Right kidney (tissue), 1 donor: Measurements from ENCODE around the gene BCAT1.
A peak's percentile ranks its signal among the peaks of the same experiment; 100 is the strongest.
"Not testable (repeated sequence)": the region's sequence is repeated elsewhere in the genome, so short reads cannot be mapped to it uniquely, and the experiment has no call there.

Source experiments
- DNase-seq: peaks from one replicate; pipeline ENCODE4 v3.0.0-alpha.2; 2016

Gene BCAT1

DNA sequence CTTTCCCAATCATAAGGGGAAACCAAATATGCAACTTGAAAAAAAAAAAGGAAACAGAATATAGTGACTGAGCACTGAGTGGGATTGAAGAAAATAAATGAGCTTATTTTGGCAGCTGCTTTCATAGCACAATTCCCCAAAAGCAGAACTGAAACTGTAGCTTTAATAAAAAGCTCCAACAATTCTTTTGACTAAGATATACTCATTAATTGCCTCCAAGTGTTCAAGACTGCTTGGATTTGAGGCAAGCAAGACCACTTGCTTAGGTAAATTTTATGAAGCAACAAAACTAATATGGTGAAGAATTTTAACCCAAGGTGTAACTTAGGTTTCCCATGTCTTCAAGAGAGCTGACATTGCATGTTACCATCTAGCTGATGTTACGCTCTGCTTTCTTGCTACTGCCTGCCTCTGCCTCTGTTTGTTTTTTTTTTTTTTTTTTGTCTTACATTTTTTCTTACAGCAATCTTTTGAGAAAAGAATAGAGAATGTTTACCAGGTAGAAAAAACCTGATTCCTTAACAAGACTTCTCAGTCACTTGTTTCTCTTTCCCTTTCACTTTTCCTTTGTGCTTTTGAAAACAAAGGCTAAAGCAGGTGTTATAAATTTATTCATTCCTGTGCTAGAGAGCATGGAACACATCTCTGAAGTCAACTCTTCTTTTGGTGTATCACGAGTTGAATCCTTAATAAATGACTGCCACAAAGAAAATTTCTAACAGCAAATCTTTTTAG, 134.4 kb downstream of the BCAT1 start:
- peak; percentile 8 for DNase-seq

DNA sequence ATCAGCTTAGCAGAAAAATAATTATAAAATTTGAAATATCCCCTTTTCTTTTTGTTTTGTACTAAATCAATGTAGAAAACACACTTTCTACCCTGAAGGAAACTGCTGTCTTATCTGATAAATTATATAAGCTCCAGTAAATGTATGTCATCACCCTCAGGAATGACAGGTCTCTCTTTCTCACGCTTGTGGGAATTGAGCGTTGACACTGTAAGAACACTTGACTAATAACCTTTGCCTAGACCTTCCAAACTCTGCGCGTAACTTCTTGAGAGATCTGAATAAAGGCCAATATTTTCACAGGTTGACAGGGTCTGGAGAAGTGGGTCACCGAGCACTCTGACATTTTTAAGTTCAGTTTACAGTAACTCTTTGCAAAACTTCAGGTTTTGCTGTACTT, 138.5 kb downstream of the BCAT1 start:
- DNase-seq: no peak

DNA sequence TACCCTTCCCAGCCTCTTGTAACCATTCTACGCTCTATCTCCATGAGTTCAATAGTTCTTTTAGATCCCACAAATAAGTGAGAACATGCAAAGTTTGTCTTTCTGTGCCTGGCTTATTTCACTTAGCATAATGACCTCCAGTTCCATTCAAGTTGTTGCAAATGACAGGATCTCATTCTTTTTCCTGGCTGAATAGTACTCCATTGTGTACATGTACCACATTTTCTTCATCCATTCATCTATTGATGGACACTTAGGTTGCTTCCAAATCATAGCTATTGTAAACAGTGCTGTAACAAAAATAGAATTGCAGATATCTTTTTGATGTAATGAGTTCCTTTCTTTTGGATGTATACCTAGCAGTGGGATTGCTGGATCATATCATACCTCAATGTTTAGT, 139.6 kb downstream of the BCAT1 start:
- DNase-seq: not testable (repeated sequence)

DNA sequence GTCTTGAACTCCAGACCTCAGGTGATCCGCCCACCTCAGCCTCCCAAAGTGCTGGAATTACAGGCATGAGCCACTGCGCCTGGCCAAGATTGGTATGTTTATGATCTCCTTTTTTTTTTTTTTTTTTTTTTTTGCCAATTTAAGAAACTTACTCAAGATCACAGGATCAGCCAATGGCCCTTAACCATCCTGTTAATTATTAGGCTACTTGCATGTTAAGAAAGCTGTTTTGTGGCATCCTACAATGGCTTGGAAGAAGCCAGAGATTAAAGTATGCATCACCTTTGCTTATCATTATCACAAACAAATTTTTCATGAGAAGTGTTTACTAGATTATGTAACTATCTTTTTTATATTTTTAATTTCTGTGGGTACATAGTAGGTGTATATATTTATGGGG, 140.2 kb downstream of the BCAT1 start:
- DNase-seq: no peak

DNA sequence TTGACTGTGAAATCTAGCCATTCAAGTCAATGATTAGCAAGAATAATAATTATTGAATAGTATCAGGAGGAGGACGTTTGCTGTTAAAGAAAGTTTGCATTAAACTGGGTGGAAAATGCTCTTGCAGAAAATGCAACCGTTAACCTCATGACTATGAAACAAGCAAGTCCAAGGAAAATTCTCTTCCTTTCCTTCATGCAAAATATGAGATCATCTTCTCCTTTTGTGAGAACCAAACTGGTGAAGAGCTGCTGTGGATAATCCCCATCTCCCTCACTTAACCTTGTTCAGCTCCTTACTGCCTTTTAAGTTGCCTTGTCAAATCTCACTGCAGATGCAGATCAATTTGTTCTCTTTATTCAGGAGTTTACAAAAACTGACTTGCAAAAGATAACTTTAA, 142.5 kb downstream of the BCAT1 start:
- no peak for DNase-seq

DNA sequence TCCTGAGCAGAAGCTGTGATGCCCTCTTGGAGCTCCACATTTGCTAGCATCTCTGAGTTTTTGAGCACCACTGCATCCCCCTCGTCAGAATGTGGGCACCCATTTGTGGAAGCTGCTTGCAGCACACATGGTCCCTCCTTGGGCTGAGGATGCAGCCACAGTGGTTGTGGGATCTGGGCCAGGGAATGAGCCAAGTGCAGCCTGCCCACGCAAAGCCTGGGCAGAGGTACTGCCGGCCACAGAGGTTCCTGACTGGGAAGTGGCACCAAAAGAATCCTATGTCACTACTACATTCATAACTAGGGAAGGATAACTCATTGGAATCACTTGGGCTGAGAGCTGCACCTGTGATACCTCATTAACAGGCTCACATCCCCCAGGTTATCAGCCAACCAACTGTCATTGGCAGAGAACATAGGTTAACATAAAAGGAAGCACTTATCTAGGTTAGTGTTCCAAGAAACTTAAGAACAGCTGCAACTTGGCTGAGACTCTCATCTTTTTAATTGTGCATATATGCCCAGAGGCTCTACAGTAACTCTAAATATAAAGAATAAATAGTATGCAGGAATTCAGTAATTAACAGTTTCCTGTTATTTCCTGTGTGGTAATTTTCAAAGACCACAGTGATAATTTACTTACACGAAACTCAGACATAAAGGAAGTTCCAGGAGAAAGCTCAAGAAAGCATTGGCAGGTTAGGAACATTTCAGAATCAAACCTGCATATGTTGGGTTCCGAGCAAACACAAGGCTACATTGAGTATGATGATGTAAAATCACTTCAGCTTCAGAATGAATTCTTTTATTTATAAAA, 145.3 kb downstream of the BCAT1 start:
- DNase-seq: no peak

DNA sequence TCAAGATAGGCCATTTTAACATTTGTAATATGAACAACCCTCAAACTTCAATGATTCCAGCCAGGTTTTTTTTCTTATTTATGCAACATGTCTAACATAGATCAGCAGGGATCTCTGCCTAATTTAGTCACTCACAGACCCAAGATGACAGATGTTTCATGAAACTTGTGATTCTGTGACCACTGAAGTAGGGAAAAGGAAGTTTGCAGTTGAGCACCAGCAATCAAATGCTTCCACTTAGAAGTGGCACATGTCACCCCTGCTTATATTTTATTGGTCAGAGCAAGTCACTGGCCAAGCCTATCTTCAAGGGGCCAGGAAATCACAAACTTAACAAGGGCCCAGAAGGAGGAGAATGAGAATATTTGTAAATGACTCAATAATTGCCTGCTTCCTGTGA, 150.6 kb downstream of the BCAT1 start:
- no peak for DNase-seq

DNA sequence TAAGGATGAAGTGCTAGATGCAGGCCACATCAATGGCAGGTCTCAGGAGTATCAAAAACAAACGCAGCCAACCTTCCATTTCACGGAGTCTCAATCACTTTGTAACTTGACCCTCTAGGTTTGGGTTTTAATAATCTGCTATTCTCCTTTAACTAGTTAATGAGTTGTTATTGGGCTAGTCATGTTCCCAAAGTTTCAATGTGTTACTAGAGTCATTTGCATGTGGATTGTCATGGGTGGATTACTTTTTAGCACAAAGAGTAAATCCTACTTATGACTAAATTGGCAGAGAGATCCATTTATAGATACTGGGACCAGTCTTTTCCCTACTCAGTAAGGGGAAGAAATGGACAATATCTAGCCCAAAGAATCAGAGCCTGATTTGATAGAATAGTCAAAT, 151.0 kb downstream of the BCAT1 start:
- DNase-seq: no peak

DNA sequence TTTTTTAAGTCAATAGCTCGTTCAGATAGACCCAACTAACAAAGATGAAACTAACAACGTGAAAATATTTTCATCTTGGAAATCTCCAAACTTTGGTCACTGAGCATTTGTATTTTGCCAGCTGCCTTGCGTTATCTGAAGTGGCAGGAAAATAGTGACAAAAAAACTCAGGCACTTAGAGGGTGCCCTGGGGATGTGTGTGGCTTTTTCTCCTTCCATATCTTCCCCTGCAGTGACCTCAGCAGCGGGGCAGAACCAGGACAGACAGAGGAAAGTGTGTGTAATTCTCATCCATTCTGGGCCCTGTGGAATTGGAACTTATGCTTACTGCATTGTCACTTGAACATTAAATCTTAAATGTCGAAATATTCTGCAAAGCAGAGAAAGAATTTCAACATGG, 152.0 kb downstream of the BCAT1 start:
- DNase-seq: no peak

DNA sequence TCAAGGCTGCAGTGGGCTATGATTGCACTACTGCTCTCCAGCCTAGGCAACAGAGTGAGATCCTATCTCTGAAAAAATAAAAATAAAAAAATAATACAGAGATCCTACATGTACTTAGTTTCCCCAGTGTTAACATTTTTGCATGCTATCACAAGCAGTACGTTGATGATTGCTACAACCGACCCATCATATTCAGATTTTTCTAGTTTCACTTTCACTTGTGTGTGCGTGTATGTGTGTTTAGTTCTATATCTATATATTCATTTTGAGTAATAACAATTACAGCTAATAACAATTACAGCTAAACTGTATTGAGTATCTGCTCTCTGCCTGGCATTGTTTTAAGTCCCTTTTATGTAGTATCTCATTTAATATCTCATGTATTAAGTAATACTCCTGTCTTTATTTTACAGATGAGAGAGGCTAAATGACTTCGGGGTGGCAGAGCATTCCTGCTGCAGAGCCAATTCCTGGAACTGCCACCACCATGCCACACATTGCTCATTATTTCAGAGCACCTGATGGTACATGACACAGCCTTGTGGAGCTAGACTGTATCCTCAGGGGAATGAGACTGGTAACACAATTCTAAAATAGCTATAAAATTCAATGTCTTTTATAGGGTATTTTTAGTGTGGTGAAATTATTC, 153.1 kb downstream of the BCAT1 start:
- no peak for DNase-seq

DNA sequence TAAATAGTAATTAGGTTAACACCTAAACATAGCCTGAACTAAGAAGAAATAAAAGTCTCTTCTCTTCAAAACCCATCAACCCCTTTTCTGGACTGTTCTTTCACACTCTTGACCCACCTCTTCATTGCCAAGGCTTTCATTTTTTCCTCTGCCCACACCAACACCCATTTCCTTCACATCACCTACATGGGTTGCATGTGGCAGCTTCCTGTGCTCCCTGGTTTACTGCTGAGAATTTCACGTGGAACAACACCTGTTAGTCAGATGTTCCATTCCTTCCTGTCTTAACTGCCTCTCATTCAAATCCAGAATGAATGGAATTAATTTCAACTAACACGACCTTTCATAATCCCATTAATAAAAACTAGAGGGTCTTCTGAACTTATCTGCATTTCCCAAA, 157.3 kb downstream of the BCAT1 start:
- DNase-seq: no peak

DNA sequence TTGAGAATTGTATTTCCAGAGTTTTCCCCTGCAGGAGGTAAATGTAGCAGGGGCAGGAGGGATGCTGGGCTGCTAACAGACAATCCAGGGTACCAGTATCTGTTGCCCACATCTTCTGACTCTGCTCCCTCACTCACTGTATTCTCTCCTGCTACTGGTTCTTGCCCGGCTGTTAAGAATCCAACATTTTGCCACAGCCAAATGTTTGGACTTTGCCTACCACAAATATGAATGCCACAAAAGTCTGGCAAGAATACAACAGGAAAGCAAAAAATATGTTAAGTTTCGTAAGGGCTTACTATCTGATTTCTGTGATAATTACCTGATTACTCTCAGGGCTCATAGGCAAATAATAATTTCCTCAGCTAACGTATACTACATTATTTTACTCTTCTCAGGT, 160.0 kb downstream of the BCAT1 start:
- no peak for DNase-seq

DNA sequence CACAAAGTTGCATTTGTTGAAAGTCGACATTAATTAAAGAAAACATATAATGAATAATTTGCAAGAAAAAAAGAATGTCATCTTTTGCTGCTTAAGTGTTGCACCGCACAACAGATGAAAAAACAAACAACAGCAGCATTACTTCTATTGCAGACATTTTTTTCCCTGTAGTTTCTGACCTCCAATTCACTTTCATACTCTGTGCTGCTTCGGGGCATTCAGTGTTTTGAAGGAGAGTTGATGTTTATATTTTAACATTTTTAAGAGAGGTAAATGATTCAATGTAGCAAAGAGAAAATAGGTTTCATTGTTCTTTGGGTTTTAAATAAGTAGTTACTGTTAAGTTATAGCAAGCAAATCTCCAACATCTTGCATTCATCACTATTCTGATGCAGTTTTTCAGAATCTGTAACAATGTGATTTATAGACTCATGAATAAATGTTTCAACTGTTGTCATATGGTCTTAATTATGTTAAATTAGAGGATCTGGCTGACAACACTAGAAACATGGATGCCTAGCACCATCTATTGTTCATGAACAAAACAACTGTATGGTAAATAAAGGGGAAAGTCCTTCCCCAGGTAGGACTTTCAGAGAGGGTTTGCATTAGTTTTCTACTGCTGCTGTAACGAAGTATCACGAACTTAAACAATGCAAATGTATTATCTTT, 168.1 kb downstream of the BCAT1 start:
- DNase-seq: no peak

DNA sequence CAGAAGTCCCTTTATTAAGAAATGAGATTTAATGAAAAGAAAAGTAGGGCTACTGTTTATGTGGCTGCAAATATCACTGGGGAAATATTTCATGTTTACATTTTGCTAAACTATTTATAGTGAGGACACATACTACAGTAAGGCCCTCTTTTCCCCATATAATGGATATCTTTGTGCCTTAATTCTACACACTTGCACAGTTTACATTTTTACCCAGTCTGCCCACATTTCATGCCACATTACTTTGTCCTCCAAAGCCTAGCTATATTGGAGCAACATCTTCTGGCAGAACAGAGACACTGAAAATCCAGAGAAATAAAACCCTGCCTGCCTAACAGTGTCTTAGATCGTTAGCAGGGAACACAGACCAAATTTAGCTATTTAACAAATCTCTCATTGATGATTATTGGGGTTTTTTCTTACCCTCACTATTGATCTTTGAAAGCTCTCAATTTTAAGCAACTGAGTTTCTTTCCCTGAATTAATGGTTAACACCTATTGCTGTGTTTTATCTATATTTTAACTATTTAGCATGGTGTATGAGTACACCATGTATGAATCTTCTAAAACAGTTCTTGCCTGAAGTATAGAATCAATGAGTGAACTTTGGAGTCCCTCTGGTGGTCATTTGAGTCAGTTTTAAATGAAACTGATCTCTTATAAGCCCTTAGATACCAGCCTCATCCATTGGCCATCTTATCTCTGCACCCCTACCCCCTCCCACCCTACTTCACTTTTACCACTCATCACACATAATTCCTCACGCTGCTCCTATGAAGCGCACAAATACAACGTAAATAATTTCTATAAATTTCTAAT, 170.2 kb downstream of the BCAT1 start:
- no peak for DNase-seq

DNA sequence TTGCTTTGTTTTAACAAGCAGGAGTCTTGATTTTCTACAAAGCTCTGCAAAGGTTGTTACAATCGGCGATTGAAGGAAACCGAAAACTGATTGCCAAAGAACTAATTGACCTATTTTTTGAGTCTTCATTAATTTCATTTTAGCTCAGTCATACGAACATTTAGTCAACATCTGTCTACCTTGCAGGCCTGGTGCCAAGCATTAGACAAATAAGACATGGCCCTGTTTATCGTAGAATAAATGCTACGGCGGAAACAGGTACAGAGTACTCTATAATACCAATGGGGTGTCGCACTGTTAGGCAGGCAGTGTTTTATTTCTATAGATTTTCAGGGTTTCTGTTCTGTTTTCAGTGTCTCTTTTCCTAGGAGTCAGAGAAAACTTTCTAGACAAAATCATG, 171.5 kb downstream of the BCAT1 start:
- no peak for DNase-seq

DNA sequence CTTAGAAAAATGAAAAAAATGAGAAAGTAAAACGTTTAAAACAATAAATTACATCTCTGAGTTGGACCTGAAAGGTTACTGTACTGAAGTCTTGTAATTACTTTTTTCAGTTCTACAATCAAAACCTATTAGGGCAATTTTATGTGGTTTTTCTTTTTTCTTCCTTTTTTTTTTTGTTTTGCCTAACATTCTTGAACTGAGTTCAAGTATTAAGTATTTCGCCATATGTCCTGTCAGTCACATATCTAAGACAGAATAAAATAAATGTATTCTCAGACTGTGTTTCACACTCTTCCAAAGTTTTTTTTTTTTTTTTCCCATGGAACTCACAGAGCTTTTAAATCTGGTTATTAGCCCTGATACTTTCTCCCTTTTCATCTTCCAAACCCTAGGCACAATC, 172.0 kb downstream of the BCAT1 start:
- no peak for DNase-seq

DNA sequence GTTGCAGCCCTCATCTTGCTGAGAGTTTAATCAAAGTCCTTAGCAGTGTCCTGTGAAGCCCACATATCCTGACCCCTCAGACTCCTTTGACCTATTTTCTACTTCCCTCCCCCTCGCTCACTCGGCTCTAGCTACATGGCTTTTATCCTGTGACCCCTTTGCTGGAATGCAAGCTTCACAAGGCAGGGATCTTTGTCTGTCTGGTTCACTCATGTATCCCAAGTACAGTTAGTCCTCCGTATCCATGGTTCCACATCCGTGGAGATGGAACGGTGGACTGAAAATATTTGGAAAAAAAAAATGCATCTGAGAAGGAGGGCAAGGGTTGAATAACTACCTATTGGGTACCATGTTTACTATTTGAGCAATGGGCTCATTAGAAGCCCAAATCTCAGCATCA, 173.8 kb downstream of the BCAT1 start:
- DNase-seq: no peak

DNA sequence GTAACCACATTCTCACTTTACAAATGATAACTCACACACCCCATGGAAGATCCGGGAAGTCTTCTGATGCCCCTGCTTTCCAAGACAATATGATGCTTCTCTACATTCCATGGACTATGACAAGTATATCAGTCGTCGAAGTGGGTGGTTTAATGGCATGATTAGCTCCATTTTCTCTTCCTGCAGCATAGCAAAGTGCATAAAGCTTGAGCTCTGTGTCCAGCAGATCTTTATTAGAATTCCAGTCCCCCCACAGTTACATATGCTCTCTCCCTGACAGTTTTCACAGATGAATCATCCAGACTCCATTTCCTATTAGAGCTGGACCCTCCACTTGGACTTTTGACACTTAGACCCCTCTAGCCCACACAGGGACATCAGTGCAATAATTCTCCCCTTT, 174.9 kb downstream of the BCAT1 start:
- DNase-seq: no peak

DNA sequence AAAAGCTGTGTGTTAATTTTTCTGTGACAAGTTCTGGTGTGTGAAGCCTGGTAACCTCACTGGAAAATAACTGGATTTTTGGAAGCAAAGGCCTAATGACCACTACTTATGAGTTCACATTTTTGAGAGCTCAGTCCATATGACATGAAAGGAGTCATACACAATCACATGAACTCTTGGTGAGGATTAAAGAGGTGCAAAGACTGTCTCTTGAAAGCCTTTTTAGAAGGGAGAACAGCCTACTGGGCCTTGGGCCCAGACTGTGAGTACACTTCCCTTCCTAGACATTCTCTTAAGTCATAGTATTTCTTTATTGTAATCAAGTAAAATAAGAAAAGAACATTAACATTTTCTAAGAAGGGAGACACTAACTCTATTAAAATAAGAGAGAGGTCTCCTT, 176.1 kb downstream of the BCAT1 start:
- DNase-seq: no peak

DNA sequence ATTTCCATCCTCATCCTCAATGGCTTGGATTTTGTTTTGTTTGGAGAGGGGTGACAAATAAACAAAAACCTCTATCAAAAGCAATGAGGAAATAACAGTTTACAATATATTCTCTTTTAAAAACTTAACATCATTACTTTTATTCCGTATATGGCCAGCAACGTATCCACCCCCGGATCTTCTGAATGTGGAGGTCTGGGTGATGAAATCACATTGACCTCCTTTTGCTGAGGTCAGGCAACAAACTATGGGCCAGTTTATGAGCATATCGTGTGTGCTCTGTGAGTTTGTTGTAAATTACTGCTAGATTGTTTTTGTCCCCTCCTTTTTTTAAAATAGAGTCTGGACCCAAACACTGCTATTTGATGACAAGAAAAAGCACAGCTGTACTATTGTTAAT, 178.1 kb downstream of the BCAT1 start:
- DNase-seq: no peak

DNA sequence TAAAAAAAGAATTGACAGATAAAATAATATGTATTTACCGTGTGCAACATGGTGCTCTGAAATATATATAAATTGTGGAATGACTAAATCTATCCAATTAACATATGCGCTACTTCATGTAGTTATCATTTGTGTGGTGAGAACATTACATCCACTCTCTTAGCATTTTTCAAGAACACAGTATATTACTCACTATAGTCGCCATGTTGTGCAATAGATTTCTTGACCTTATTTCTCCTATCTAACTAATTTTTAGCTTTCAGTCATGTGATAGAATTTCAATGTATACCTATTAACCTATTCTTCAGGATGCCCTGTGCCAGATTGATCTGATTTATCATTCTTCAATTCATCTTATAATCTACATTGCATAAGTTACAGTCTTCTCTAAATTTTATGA, 178.6 kb downstream of the BCAT1 start:
- DNase-seq: no peak

DNA sequence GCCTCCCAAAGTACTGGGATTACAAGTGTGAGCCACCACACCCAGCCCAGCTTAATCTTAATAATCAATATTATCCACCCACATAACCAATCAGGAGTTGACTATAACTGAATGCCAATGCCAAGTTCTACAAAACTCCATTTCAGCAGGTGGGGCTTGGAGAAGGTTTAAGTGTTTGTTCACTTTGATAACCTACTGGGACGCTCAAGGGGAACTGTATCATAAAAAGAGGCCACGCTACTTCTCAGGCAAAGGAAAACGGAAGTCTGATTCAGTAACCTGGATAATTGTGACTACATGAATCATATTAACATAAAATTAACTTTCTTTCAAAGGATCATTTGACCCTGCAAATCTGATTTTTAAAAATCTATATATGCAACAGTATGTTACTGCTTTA, 179.2 kb downstream of the BCAT1 start:
- DNase-seq: no peak
